Testis (tissue), 2 donors: ENCODE measurements around the gene ITIH4.

ENCODE experiments used
- POLR2A ChIP-seq: fragments of 450-650 bp; IDR thresholded peaks from one replicate; pipeline ENCODE4 v1.6.1; 2017; ENCODE audit warnings: antibody characterized with exemption, mild to moderate bottlenecking, moderate library complexity
- TF ChIP-seq, protein P1 (sequence below), 3 experiments: fragments of 450-650 bp in 2 of 3; fragments of 200-600 bp in 1 of 3; sonication (generic) in 1 of 3; IDR thresholded peaks; one replicate each; pipeline ENCODE4 v1.5.1; 2016 to 2019; ENCODE audit warnings: antibody characterized with exemption in 3 of 3, mild to moderate bottlenecking in 2 of 3, moderate library complexity in 1 of 3

DNA sequence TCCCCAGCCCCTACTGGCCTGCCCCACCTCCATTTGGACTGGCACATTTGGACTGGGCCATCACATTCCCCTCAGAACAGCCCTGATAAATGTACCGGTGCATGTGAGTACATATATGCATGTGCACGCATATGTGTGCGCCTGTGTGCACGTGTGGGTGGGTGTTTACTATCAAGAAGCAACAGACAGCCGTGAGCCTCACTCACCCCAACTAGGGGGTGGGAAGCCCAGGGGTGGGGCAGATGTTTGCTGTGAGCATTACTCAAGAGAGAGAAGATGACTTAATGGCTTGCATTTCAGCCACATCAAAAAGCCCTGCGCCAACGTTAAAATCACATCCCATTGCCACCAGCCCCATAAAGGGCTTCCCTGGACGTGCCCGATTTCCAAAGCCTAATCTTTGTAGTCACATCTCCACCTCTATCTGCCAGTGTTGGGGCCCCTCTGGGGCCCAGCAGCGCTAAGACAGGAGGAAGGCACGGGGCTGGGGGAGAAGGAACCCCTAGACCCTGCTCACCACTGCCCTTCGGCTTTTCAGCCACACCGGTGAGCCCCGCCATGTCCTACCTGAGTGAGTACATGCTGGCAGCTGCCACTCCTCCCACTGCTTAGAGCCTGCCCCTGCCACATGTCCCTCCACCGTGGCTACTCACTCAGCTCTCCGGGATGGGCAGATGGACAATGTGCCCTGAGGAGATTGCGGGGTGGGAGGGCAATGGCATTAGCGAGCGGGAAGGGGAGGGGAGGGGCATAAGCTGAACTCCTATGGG is 25.0 kb downstream of the ITIH4 start:
- TF ChIP-seq, protein P1, sequence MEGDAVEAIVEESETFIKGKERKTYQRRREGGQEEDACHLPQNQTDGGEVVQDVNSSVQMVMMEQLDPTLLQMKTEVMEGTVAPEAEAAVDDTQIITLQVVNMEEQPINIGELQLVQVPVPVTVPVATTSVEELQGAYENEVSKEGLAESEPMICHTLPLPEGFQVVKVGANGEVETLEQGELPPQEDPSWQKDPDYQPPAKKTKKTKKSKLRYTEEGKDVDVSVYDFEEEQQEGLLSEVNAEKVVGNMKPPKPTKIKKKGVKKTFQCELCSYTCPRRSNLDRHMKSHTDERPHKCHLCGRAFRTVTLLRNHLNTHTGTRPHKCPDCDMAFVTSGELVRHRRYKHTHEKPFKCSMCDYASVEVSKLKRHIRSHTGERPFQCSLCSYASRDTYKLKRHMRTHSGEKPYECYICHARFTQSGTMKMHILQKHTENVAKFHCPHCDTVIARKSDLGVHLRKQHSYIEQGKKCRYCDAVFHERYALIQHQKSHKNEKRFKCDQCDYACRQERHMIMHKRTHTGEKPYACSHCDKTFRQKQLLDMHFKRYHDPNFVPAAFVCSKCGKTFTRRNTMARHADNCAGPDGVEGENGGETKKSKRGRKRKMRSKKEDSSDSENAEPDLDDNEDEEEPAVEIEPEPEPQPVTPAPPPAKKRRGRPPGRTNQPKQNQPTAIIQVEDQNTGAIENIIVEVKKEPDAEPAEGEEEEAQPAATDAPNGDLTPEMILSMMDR (IDR thresholded peaks at IDR 0.05), result no peak
- no peak for TF ChIP-seq POLR2A
